ENCODE data around the gene SYT17.

The SYT17 gene

DNA sequence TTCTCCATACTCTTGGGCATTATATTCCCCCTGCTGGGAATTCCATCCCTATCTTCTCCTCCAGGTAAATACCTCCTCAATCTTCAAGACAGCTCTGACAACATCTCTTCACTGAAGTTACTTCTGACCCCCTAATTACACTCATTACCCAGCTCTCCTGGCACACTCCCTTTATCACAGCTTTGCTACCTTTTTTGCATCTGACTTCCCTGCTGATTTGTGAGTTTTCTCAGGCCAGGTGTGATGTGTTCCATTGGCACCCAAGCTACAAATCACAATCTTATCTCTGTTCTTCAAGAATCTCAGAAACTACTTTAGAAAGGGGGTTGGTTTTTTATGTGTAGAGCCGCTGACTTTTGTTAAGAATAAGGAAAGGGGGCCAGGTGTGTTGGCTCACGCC lies 131.5 kb downstream of the SYT17 start:
- no peak for DNase-seq (ENCODE audit: low spot score)

DNA sequence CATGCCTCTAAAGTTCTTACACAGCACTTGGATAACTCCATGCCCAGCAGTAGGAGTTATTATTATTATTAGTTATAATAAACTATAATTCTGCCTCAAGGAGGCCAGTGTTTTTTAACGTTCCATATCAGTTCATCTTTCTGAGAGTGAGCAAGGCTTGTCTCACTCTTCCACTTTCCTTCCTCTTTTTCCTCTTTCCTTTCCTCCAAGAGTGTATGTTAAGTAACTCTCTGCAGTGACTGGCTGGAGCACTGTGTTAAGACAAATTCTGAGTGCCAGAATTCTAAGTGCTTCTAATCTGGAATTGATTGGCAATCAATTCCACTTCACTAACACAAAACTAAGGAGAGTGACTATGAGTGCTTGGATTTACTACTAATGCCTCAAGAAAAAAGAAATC lies 133.9 kb downstream of the SYT17 start:
- no peak for DNase-seq (ENCODE audit: low spot score)

DNA sequence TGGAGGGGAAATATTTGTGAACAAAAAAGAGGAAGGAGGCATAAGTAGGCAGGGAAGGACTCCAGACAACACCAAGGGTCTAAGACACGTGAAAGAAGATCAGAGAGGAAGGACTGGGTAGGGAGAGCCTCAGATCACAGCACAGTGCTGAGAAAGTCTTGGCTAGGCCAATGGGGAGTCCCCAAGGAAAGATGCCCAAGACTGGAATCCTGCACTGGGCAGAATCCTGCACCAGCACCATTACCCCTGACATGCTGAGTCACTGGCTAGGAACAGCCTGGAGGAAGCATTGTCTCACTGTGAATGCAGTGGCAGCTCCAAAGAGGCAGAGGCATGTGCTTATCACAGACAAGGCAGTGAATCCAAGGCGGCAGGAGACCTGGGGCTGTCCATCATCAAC lies 136.7 kb downstream of the SYT17 start:
- peak; percentile 48 for DNase-seq (ENCODE audit: low spot score)

GRCh38 chr16:19305443-19305842 lies 137.4 kb downstream of the SYT17 start:
- no peak for DNase-seq (ENCODE audit: low spot score)

DNA sequence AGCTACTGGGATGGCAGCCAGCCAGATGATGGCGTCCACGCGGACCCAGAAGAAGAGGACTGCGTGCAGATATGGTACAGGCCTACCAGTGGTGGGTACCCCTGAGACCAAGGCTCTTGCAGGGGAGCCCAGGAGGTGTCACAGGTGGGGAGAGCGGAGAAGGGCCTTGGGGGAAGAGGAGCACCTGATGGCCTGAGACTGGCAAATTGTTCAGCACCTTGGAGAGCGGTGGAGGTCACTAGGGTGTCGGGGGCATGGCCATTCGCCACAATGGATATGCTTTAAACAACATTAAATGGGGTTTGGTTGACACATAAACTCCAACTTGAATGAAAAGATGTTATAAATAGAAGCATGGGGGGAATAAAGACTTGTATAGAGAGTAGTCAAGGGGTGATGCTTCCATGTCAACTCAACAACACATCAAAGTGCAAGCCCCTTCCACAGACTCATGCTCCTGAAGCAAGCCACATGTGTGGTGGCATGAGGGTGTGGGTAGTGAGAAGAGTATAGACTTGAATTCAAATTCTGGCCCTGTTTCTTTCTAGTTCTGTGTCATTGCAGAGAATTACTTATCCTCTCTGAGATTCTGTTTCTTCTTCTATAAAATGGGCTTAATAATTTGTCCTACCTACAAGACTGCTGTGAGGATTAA lies 139.7 kb downstream of the SYT17 start:
- DNase-seq (ENCODE audit: low spot score), result no peak

- no peak for DNase-seq (ENCODE audit: low spot score)
These were observed 140.4 kb downstream of the SYT17 start for GRCh38 chr16:19308392-19308791.

- no peak for DNase-seq (ENCODE audit: low spot score)
These were observed 141.1 kb downstream of the SYT17 start for GRCh38 chr16:19309178-19309577.

GRCh38 chr16:19314718-19315425 lies 146.8 kb downstream of the SYT17 start:
- DNase-seq (ENCODE audit: low spot score), result no peak

DNA sequence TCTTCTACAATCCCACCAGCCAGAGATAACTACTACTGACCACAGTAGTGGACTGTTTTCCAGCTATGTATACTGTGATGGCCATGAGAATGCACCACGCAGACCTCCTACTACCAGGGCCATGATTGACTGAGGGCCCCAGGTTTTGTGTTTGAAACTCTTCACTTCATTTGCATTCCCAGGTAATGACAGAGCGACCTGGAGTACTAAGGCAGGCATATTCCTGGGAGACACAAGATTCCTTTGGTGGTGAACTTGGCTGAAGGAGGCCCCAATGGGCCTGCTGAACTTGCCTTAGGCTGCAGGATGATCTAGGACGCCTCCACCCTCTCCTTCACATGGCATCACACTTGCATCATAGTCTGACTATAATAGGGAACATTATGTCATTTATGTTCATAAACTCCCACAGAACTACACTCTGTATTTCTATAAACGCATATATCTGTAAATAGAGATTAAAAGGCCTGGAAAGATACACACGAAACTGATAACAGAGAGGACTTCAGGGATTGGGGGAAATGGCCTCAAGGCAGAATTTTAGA lies 147.9 kb downstream of the SYT17 start:
- no peak for DNase-seq (ENCODE audit: low spot score)

DNA sequence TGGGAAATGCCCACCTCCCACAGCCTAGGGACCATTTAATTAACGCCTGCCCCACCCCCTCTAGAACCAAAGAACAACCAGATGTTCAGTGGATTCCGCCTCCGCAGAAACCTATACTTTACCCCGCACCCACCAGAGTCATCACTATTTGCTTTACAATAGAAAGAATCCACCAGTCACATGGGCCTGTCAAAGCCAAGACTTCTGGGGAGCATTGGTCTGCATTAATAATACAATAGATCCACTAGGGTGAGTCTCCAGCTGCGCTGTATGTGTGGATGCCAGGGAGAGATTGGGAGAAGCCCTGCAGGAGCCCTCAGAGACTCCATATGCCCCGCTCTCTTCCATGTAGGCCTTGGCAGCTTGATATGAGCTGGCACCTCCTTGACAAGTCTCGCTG lies 148.8 kb downstream of the SYT17 start:
- no peak for DNase-seq (ENCODE audit: low spot score)
